DND-41 (cell line): ENCODE results near the gene CRYGS.

Experiments
- ATAC-seq: fragments of 200-7000 bp; cut with Tn5 transposase; 3 replicates; pipeline ENCODE4 v1.9.1; 2021; ENCODE audit warnings: low read depth; ENCODE audit not compliant: insufficient read depth
- DNase-seq: peaks from one replicate; pipeline ENCODE4 v3.0.0-alpha.2; 2020
- H2AFZ ChIP-seq: 2 replicates; pipeline ENCODE4 v1.6.0; 2012; ENCODE audit warnings: low read depth, low read length
- H3K27ac ChIP-seq: 2 replicates; pipeline ENCODE4 v1.5.1; 2012; ENCODE audit warnings: low read length, inconsistent platforms
- H3K27me3 ChIP-seq: fragments of 200-600 bp; sonication (generic); 2 replicates; pipeline ENCODE4 v1.6.0; 2012; ENCODE audit warnings: low read length, mild to moderate bottlenecking, inconsistent platforms; ENCODE audit not compliant: insufficient read depth, poor library complexity
- H3K36me3 ChIP-seq: 2 replicates; pipeline ENCODE4 v1.5.1; 2012; ENCODE audit warnings: low read length, inconsistent platforms; ENCODE audit not compliant: insufficient read depth
- H3K4me1 ChIP-seq: 2 replicates; pipeline ENCODE4 v1.5.1; 2012; ENCODE audit warnings: mild to moderate bottlenecking, low read length; ENCODE audit not compliant: insufficient read depth
- H3K4me2 ChIP-seq: 2 replicates; pipeline ENCODE4 v1.6.0; 2012; ENCODE audit warnings: mild to moderate bottlenecking, moderate library complexity, low read length, inconsistent platforms; ENCODE audit not compliant: insufficient read depth
- H3K4me3 ChIP-seq, 2 experiments: fragments of 200-600 bp in 1 of 2; shearing (Covaris generic) in 1 of 2; 2 replicates each; pipeline ENCODE4 v1.5.1; 2012 to 2016; ENCODE audit warnings: inconsistent platforms in 2 of 2, low read length in 2 of 2, mild to moderate bottlenecking in 2 of 2, low read depth in 1 of 2, moderate library complexity in 1 of 2
- H3K79me2 ChIP-seq: 2 replicates; pipeline ENCODE4 v1.6.0; 2012; ENCODE audit warnings: low read length, inconsistent platforms; ENCODE audit not compliant: insufficient read depth
- H3K9ac ChIP-seq: 2 replicates; pipeline ENCODE4 v1.6.0; 2012; ENCODE audit warnings: low read depth, mild to moderate bottlenecking, inconsistent platforms, low read length, moderate library complexity
- H3K9me3 ChIP-seq: 2 replicates; pipeline ENCODE4 v1.5.1; 2012; ENCODE audit warnings: low read length, moderate library complexity, mild to moderate bottlenecking, inconsistent platforms; ENCODE audit not compliant: insufficient read depth, severe bottlenecking
- H4K20me1 ChIP-seq: 2 replicates; pipeline ENCODE4 v1.6.0; 2012; ENCODE audit warnings: low read length; ENCODE audit not compliant: insufficient read depth
- CTCF ChIP-seq: IDR thresholded peaks from 2 replicates; pipeline ENCODE4 v1.5.1; 2012; ENCODE audit warnings: borderline replicate concordance, low read length, moderate library complexity, mild to moderate bottlenecking; ENCODE audit not compliant: poor library complexity, severe bottlenecking; ENCODE audit errors: extremely low read depth
- EZH2 ChIP-seq: IDR thresholded peaks from 3 replicates; pipeline ENCODE4 v1.6.1; 2012; ENCODE audit warnings: borderline replicate concordance, low read depth, mild to moderate bottlenecking, moderate library complexity, low read length, inconsistent platforms; ENCODE audit not compliant: severe bottlenecking

CRYGS gene

GRCh38 chr3:186525369-186526255, 18.6 kb downstream of the CRYGS start:
- H3K9ac ChIP-seq = no peak overlapping the region
- no peaks in the 10 kb centered on the region for H3K9me3 ChIP-seq
- H3K4me3 ChIP-seq = no peak overlapping the region
- H3K36me3 ChIP-seq = no peaks in the 10 kb centered on the region
- no peaks in the 10 kb centered on the region for H3K79me2 ChIP-seq
- no peaks in the 10 kb centered on the region for H3K27me3 ChIP-seq
- ATAC-seq (no peak), DNase-seq (no peak)
- H3K4me1 ChIP-seq = no peaks in the 10 kb centered on the region
- no peak overlapping the region for H3K4me2 ChIP-seq
- no peaks in the 10 kb centered on the region for H4K20me1 ChIP-seq
- no peak overlapping the region for H2AFZ ChIP-seq
- TF ChIP-seq CTCF (no peak), EZH2 (no peak)
- H3K27ac ChIP-seq = no peak overlapping the region

DNA sequence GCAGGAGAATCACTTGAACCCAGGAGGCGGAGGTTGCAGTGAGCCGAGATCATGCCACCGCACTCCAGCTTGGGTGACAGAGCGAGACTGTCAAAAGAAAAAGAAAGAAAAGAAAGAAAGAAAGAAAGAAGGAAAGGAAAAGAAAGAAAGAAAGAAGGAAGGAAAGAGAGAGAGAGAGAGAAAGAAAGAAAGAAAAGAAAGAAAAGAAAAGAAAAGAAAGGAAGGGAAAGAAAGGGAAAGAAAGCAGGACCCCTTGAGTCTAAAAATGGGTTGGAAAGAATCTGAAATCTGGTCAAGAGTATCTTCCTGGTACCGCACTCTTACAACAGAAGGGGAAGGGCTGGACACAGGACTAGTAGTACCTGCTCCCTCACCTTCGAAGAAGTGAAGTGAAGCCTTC, 19.6 kb downstream of the CRYGS start:
- TF ChIP-seq CTCF (no peak), EZH2 (no peak)
- ATAC-seq (no peak), DNase-seq (no peak)
- no peak overlapping the region for H2AFZ ChIP-seq
- no peaks in the 10 kb centered on the region for H3K27me3 ChIP-seq
- no peak overlapping the region for H3K4me2 ChIP-seq
- no peak overlapping the region for H3K4me3 ChIP-seq
- H3K9me3 ChIP-seq = no peaks in the 10 kb centered on the region
- H4K20me1 ChIP-seq = no peaks in the 10 kb centered on the region
- H3K79me2 ChIP-seq = no peaks in the 10 kb centered on the region
- H3K9ac ChIP-seq = no peak overlapping the region
- no peak overlapping the region for H3K27ac ChIP-seq
- no peaks in the 10 kb centered on the region for H3K36me3 ChIP-seq
- peaks cover under 1% of the 10 kb centered on the region; the same call in 1 of the 2 replicates for H3K4me1 ChIP-seq

DNA sequence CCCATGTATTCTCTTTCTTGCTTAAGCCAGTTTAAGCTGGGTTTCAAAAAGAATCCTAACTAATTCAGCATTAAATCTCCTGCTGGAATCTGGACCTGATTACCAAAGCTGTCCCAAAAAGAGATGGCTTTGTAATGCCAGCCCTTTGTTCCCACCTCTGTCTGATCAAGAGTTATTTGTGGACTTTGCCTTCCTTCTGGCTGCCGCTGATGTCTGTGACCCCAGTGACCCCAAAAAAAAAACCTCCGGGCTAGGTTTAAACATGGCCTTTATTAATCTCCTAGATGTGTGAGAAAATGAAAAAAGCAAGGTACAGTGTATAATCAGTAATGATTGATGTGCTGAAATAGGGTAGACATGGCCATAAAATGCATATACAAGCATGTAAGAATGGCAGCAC, 20.7 kb downstream of the CRYGS start:
- ATAC-seq (no peak), DNase-seq (no peak)
- Histone ChIP-seq H3K4me2 (no peak overlapping the region), H3K9me3 (no peaks in the 10 kb centered on the region), H3K79me2 (no peaks in the 10 kb centered on the region), H3K27ac (no peak overlapping the region), H2AFZ (no peak overlapping the region), H3K4me1 (peaks cover 9% of the 10 kb centered on the region), H3K27me3 (peaks cover 3% of the 10 kb centered on the region), H3K36me3 (no peaks in the 10 kb centered on the region), H3K9ac (no peak overlapping the region), H4K20me1 (no peaks in the 10 kb centered on the region), H3K4me3 (no peak overlapping the region)
- TF ChIP-seq EZH2 = no peak
- no peak for TF ChIP-seq CTCF
